ENCODE measurements around the gene NOTCH1.

Gene NOTCH1

DNA sequence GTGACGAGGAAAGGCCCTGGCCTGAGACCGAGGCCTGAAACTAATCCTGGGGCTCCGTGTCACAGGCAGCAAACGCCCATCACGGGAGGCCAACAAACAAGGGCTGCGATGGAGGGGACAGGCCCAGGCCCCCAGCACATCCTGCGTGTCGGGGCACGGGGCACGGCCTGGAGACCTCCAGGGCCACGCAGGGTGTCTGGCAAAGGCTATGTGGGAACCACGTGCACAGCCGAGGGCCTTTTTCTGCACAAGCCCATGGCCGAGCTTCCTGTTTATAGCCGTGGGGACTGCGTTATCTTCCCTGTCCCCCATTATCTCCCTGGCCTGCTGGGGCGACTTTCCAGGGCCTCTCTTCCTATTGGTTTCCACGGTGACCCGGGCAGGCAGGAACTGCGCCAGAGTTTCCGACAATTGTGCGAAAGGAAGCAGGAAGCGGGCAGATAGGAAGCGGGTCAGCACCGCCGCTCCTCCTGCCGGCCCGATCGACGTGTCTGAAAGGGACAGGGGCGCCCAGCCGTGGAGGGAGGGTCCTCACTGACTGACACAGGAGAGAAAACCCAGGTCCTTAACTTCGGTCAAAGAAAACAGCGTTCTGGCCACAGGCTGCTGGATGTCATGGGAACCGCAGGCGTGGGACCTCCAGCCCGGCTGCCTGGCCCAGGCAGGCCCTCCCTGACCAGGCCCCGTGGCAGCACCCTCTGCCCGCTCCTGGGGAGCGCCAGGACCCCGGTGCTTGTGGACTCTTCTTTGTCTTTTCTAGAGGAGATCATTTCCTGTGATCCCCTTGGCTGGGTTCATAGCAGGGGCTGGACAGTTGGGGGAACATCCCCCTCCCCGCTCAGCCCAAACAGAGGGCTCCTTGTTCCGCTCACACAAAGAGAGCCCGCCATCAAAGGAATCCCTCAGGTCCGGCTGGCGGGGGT lies 33.9 kb downstream of the NOTCH1 start:
- TF ChIP-seq POLR2A (IDR thresholded peaks at IDR 0.05; ENCODE audit: low read length) (no peak), GATA1 (IDR thresholded peaks at IDR 0.05; ENCODE audit: low read depth, low read length) (no peak)
- no peak for DNase-seq

DNA sequence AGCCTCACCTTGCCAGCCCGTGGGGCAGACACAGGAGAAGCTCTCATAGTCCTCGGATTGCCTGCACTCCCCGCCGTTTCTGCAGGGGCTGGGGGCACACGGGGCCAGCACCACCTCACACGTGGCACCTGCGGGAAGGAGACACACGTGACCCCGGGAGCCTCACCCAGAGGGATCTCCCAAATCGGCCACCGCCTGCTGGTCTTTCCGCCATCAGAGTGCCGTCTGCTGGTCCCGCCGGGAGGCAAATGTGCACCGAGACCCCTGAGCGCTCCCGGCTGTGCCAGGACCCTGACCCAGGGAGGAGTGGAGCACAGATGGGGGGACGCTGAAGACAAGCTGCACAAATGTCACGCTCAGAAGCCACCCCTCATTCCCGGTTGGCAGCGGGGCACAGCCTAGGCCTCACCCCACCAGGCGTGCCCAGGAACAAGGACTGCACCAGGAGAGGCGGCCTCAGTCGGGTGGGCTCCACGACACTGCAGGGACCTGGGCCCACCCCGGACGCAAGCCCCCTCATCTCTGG lies 34.6 kb downstream of the NOTCH1 start:
- TF ChIP-seq GATA1 (IDR thresholded peaks at IDR 0.05; ENCODE audit: low read depth, low read length) (no peak), POLR2A (IDR thresholded peaks at IDR 0.05; ENCODE audit: low read length) (no peak)

DNA sequence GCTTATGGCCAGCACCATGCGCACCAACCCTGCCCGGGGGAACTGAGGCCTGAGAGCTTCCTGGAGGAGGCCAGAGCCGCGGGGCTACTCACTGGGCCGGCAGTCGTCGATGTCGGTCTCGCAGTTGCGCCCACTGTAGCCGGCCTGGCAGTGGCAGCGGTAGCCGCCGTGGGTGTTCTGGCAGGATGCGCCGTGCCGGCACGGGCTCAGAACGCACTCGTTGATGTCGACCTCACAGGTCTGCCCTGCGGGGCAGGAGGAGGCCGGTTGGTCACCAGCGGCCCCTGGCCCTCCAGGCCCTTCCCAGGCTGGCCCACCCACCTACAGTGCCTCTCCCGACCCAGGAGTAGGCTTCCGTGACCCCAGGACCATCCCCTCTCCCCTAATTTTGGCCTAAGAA lies 35.3 kb downstream of the NOTCH1 start:
- TF ChIP-seq GATA1 (IDR thresholded peaks at IDR 0.05; ENCODE audit: low read depth, low read length) (no peak), POLR2A (IDR thresholded peaks at IDR 0.05; ENCODE audit: low read length) (no peak)
- DNase-seq = no peak

More for the DNA sequence above, 34.6 kb downstream of the NOTCH1 start:
- DNase-seq = no peak

GRCh38 chr9:136509549-136509948 lies 36.3 kb downstream of the NOTCH1 start:
- no peak for TF ChIP-seq GATA1 (IDR thresholded peaks at IDR 0.05; ENCODE audit: low read depth, low read length)
- TF ChIP-seq POLR2A (IDR thresholded peaks at IDR 0.05; ENCODE audit: low read length) = no peak
- no peak for DNase-seq

DNA sequence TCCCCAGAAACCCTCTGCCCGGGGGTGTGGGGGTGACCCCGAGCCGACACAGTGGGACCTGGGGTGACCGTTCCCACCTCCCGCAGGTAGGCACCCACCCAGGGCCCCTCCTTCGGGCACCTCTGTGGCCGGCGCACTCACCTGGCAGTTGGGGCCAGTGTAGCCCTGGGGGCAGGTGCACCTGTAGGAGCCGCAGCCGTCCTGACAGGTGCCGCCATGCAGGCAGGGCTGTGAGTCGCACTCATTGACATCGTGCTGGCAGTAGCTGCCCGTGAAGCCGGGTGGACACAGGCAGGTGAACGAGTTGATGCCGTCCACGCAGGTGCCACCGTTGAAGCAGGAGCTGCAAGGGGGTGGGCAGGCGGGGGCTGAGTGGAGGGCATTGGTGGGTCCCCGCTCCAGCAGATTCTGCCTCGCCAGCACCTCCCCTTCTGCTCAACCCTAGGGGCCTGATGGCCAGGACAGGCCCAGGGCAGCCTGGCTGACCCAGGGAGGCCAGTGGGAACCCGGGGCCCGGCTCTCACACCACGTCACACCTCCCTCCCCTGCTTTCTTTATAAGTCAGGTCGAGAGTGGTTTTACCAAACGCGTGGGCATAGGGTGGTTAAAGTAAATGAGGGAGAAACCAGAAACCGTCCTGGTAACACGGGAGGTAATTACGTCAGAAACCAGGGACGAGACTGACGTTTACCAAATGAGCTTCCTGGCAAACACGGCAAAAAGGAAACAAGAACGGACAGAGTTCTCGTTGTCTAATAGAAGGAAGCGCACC lies 36.9 kb downstream of the NOTCH1 start:
- TF ChIP-seq GATA1 (IDR thresholded peaks at IDR 0.05; ENCODE audit: low read depth, low read length) (no peak), POLR2A (IDR thresholded peaks at IDR 0.05; ENCODE audit: low read length) (no peak)

DNA sequence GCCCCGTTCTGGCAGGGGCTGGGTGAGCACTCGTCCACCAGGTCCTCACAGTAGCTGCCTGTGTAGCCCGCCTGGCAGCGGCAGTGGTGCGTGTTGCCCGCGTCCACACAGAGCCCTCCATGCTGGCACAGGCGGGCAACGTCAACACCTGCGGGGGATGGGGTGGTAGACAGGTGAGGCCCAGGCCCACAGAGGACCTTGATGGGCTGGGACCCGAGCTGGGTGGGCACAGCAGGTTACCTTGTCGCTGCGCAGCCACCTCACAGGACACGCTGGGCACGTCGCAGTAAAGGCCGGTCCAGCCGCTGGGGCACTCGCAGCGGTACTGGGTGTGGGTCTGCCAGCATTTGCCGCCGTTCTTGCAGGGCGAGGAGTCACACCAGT lies 37.9 kb downstream of the NOTCH1 start:
- no peak for DNase-seq

More for the DNA sequence above, 36.9 kb downstream of the NOTCH1 start:
- DNase-seq = no peak

GRCh38 chr9:136507221-136507991 lies 38.4 kb downstream of the NOTCH1 start:
- no peak for DNase-seq
- TF ChIP-seq GATA1 (IDR thresholded peaks at IDR 0.05; ENCODE audit: low read depth, low read length) (no peak), POLR2A (IDR thresholded peaks at IDR 0.05; ENCODE audit: low read length) (no peak)

More for the DNA sequence above, 37.9 kb downstream of the NOTCH1 start:
- TF ChIP-seq GATA1 (IDR thresholded peaks at IDR 0.05; ENCODE audit: low read depth, low read length) (no peak), POLR2A (IDR thresholded peaks at IDR 0.05; ENCODE audit: low read length) (no peak)

GRCh38 chr9:136506425-136506824 lies 39.4 kb downstream of the NOTCH1 start:
- TF ChIP-seq GATA1 (IDR thresholded peaks at IDR 0.05; ENCODE audit: low read depth, low read length) (no peak), POLR2A (IDR thresholded peaks at IDR 0.05; ENCODE audit: low read length) (no peak)
- DNase-seq = no peak

DNA sequence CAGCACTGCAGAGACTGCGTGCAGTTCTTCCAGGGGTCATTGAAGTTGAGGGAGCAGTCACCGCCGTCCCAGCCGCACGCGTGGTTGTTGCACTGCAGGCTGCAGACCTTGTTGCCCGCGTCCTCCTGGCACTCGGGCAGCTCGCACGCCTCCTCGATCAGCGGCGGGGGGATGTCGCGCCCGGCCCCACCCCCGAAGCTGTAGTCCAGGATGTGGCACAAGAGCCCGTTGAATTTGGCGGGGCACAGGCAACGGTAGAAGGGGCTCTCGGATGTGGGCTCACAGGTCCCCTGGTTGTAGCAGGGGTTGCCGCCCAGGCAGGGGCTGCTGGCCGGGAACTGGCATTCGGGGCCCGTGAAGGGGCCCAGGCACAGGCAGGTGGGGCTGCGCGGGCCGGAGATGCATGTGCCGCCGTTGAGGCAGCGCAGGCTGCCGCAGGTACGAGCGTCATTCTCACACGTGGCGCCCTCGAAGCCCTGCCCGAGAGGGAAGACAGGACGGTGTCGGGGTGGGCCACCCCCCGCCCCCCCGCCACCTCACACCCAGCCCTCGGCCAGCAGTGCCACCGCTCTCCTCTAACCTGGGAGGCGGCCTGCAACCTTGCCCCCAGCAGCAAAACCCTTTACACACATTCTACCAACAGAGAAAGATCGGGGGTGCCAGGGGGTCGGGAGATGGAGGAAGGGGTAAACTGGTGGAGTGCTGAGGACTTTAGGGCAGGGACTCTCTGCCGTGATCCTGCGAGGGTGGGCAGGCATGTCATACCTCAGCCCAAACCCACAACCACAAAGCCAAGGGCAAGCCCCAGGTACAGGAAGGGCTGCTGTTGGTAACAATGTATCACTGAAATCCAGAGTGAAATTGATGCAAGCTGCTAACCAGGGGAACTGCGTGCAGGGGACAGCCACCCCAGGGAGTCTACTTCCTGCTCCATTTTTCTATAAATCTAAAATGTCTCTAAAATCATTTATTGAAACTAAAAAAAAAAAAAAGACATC lies 40.1 kb downstream of the NOTCH1 start:
- no peak for TF ChIP-seq POLR2A (IDR thresholded peaks at IDR 0.05; ENCODE audit: low read length)
- TF ChIP-seq GATA1 (IDR thresholded peaks at IDR 0.05; ENCODE audit: low read depth, low read length) = no peak
- DNase-seq = no peak

DNA sequence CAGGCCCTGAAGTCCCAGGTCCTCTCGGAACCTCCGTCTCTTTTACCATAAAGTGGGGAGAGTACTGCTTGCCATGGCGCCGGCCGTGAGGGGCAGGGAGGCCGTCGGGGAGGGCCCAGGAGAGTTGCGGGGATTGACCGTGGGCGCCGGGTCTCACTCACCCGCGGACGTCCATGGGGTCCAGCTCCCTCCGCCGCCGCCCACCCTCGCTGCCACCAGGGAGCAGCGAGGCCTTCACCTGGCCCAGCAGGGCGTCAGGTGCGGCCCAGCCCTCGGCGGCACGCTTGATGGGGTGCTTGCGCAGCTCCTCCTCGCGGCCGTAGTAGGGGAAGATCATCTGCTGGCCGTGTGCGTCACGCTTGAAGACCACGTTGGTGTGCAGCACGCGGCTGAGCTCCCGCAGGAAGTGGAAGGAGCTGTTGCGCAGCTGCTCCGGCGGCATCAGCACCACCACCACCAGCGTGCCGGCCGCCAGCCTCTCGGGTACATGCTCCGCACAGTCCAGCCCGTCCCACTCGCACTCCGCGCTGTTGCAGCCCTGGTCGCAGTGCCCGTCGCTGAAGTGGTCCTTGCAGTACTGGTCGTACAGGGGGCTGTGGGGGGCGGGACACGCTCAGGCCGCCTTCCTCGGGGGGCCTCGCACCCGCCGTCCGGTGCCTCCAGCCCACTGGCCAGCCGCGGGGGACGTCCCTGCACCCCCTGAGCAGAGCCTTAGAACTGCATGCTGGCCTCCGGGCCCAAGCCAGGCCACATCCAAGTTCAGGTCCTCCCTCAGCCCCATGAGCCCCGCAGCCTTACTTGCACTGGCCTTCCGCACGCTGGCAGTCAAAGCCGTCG lies 41.1 kb downstream of the NOTCH1 start:
- no peak for DNase-seq
- TF ChIP-seq POLR2A (IDR thresholded peaks at IDR 0.05; ENCODE audit: low read length) (no peak), GATA1 (IDR thresholded peaks at IDR 0.05; ENCODE audit: low read depth, low read length) (no peak)

GRCh38 chr9:136502940-136503550 lies 42.8 kb downstream of the NOTCH1 start:
- TF ChIP-seq POLR2A (IDR thresholded peaks at IDR 0.05; ENCODE audit: low read length) = no peak
- no peak for TF ChIP-seq GATA1 (IDR thresholded peaks at IDR 0.05; ENCODE audit: low read depth, low read length)

More at GRCh38 chr9:136502940-136503550, 42.8 kb downstream of the NOTCH1 start:
- DNase-seq = no peak

All from erythroblast (primary cell).